CD4-positive, alpha-beta T cell (primary cell): Measurements from ENCODE around the gene C14orf180. TPM values are rescaled to one million over a fixed set of nuclear protein-coding genes. Genes with fewer than 3 reads are reported as not detected.

Experiments used
- ATAC-seq: fragments of 200-7000 bp; cut with Tn5 transposase; one replicate; pipeline ENCODE4 v1.10.0; 2022; ENCODE audit warnings: mild to moderate bottlenecking; ENCODE audit not compliant: poor library complexity
- CTCF ChIA-PET: fragments of 350-600 bp; sonication (Branson Sonifier 250); formaldehyde crosslinking; loops from one replicate; lab custom pipeline; 2021; ENCODE audit warnings: antibody characterized with exemption, inconsistent platforms; lab: Charles Lee
- POLR2A ChIA-PET: fragments of 350-600 bp; sonication (Branson Sonifier 250); formaldehyde crosslinking; loops from one replicate; lab custom pipeline; 2021; ENCODE audit warnings: antibody characterized with exemption, inconsistent platforms; lab: Charles Lee
- DNase-seq, 14 experiments: peaks; one replicate each; pipeline ENCODE4 v3.0.0-alpha.2; 2013 to 2020; ENCODE audit warnings: mixed read lengths in 2 of 14
- H3K27ac ChIP-seq, 2 donors: one replicate each; pipeline versions ENCODE4 v1.5.1 to v1.7.0; 2013; ENCODE audit warnings: low read length in 2 of 2, low read depth in 1 of 2, mild to moderate bottlenecking in 1 of 2
- H3K27me3 ChIP-seq, 2 experiments: 1 replicate in 1 of 2; 2 replicates in 1 of 2; pipeline versions ENCODE4 v1.6.1 to v1.7.0; 2013; ENCODE audit warnings: low read length in 2 of 2, control low read depth in 1 of 2, mild to moderate bottlenecking in 1 of 2, moderate library complexity in 1 of 2; ENCODE audit not compliant: insufficient read depth in 2 of 2, control insufficient read depth in 1 of 2
- H3K36me3 ChIP-seq: one replicate; pipeline ENCODE4 v1.6.1; 2013; ENCODE audit warnings: low read length, control low read depth; ENCODE audit not compliant: insufficient read depth
- H3K4me1 ChIP-seq: one replicate; pipeline ENCODE4 v1.6.1; 2013; ENCODE audit warnings: low read length, control low read depth; ENCODE audit not compliant: insufficient read depth
- H3K4me3 ChIP-seq: one replicate; pipeline ENCODE4 v1.5.1; 2013; ENCODE audit warnings: mild to moderate bottlenecking, low read length, moderate library complexity
- H3K9me3 ChIP-seq, 2 experiments: 1 replicate in 1 of 2; 2 replicates in 1 of 2; pipeline versions ENCODE4 v1.6.1 to v1.7.0; 2013; ENCODE audit warnings: low read length in 2 of 2, mild to moderate bottlenecking in 2 of 2, control low read depth in 1 of 2, moderate library complexity in 1 of 2; ENCODE audit not compliant: control insufficient read depth in 1 of 2, insufficient read depth in 1 of 2
- H3K27ac Mint-ChIP-seq: one replicate; pipeline ENCODE4 v1.8.0; 2020; ENCODE audit warnings: mixed read lengths
- H3K27me3 Mint-ChIP-seq: one replicate; pipeline ENCODE4 v1.8.0; 2021; ENCODE audit warnings: mixed read lengths
- H3K36me3 Mint-ChIP-seq: one replicate; pipeline ENCODE4 v1.8.0; 2021; ENCODE audit warnings: low read depth, mixed read lengths
- H3K4me1 Mint-ChIP-seq: one replicate; pipeline ENCODE4 v1.8.0; 2021; ENCODE audit warnings: low read depth, mixed read lengths
- H3K4me3 Mint-ChIP-seq: one replicate; pipeline ENCODE4 v1.8.0; 2020; ENCODE audit warnings: mild to moderate bottlenecking, mixed read lengths
- H3K9me3 Mint-ChIP-seq: one replicate; pipeline ENCODE4 v1.8.0; 2020; ENCODE audit warnings: mixed read lengths
- CTCF ChIP-seq: fragments of 200-600 bp; IDR thresholded peaks from one replicate; pipeline ENCODE4 v1.8.0; 2022; ENCODE audit warnings: antibody characterized with exemption, mild to moderate bottlenecking
- intact Hi-C, 2 experiments: fragments of 100-400 bp; cut with DNase I in 1 of 2; cut with micrococcal nuclease in 1 of 2; formaldehyde crosslinking; loops; one replicate each; pipeline versions ENCODE4 v1.15.1 to v1.9.0; 2023 to 2025; cut with DNase I, micrococcal nuclease
- total RNA-seq, 174 experiments: library from RNA in 2 of 174; stranded (reverse) in 2 of 174; gene quantifications; one replicate each; pipeline ENCODE4 v1.2.3 and lab custom pipeline; 2021 to 2026

Gene C14orf180
- total RNA-seq, 2 experiments from 2014 or later, result not detected

GRCh38 chr14:104532191-104532555 is 47.4 kb upstream of the C14orf180 start:
- TF ChIP-seq CTCF, result no peak
- peaks cover 19% of the 10 kb centered on the region for H3K9me3 Mint-ChIP-seq
- intact Hi-C loops, result no loop called here
- H3K27me3 ChIP-seq, result peaks cover 4 to 9% of the 10 kb centered on the region in 2 experiments
- no peak overlapping the region for H3K27ac Mint-ChIP-seq
- H3K4me3 Mint-ChIP-seq, result no peak overlapping the region
- POLR2A ChIA-PET, result no interaction called here
- peaks cover 5 to 40% of the 10 kb centered on the region in 2 experiments for H3K9me3 ChIP-seq
- DNase-seq (no peak), ATAC-seq (no peak)
- no peaks in the 10 kb centered on the region for H3K4me1 ChIP-seq
- no peak overlapping the region for H3K4me3 ChIP-seq
- no peaks in the 10 kb centered on the region for H3K36me3 Mint-ChIP-seq
- CTCF ChIA-PET, result no interaction called here
- H3K36me3 ChIP-seq, result no peaks in the 10 kb centered on the region
- H3K27me3 Mint-ChIP-seq, result peaks cover 17% of the 10 kb centered on the region
- H3K4me1 Mint-ChIP-seq, result peaks cover 7% of the 10 kb centered on the region
- H3K27ac ChIP-seq, result no peak overlapping the region

GRCh38 chr14:104534036-104534435 is 45.5 kb upstream of the C14orf180 start:
- peaks cover 6% of the 10 kb centered on the region for H3K9me3 Mint-ChIP-seq
- H3K27me3 ChIP-seq, result peaks cover 4 to 9% of the 10 kb centered on the region in 2 experiments
- no peak overlapping the region for H3K27ac Mint-ChIP-seq
- peaks cover 23% of the 10 kb centered on the region for H3K27me3 Mint-ChIP-seq
- intact Hi-C loops, result no loop called here
- no peaks in the 10 kb centered on the region for H3K36me3 Mint-ChIP-seq
- no peaks in the 10 kb centered on the region for H3K36me3 ChIP-seq
- DNase-seq, result no peak
- peaks cover 5% of the 10 kb centered on the region for H3K4me1 Mint-ChIP-seq
- CTCF ChIA-PET, result no interaction called here
- POLR2A ChIA-PET, result no interaction called here
- TF ChIP-seq CTCF, result no peak
- H3K4me1 ChIP-seq, result peaks cover 8% of the 10 kb centered on the region
- no peak overlapping the region for H3K4me3 ChIP-seq
- ATAC-seq, result no peak
- H3K9me3 ChIP-seq, result peaks cover 5 to 26% of the 10 kb centered on the region in 2 experiments
- H3K27ac ChIP-seq, result no peak overlapping the region
- no peak overlapping the region for H3K4me3 Mint-ChIP-seq

- H3K4me1 Mint-ChIP-seq, result peaks cover 5% of the 10 kb centered on the region
- CTCF ChIA-PET, result no interaction called here
- peaks cover 22% of the 10 kb centered on the region for H3K27me3 Mint-ChIP-seq
- DNase-seq, result no peak
- peaks cover 6% of the 10 kb centered on the region for H3K9me3 Mint-ChIP-seq
- ATAC-seq, result no peak
- H3K27ac Mint-ChIP-seq, result no peak overlapping the region
- no peak overlapping the region for H3K4me3 ChIP-seq
- no peak overlapping the region for H3K4me3 Mint-ChIP-seq
- peaks cover under 1 to 4% of the 10 kb centered on the region in 2 experiments for H3K27me3 ChIP-seq
- H3K4me1 ChIP-seq, result peaks cover 8% of the 10 kb centered on the region
- intact Hi-C loops, result no loop called here
- no peaks in the 10 kb centered on the region for H3K36me3 ChIP-seq
- no peak overlapping the region for H3K27ac ChIP-seq
- no peaks in the 10 kb centered on the region for H3K36me3 Mint-ChIP-seq
- no peak for TF ChIP-seq CTCF
- POLR2A ChIA-PET, result no interaction called here
- peaks cover 5 to 17% of the 10 kb centered on the region in 2 experiments for H3K9me3 ChIP-seq
Observed at GRCh38 chr14:104536942-104537612, 42.5 kb upstream of the C14orf180 start.
